Nephron progenitor cell (in vitro differentiated cells): Measurements from ENCODE around the gene SYNPO.

Source experiments
- DNase-seq: peaks from one replicate; pipeline ENCODE4 v3.0.0; 2021
- H3K27ac Mint-ChIP-seq: 2 replicates; pipeline ENCODE4 v1.8.0; 2021; ENCODE audit warnings: mild to moderate bottlenecking, moderate library complexity, mixed read lengths
- H3K27me3 Mint-ChIP-seq: 2 replicates; pipeline ENCODE4 v1.8.0; 2021; ENCODE audit warnings: mild to moderate bottlenecking, low read depth, mixed read lengths; ENCODE audit not compliant: poor library complexity
- H3K36me3 Mint-ChIP-seq: 2 replicates; pipeline ENCODE4 v1.8.0; 2021; ENCODE audit warnings: low read depth, mixed read lengths
- H3K4me1 Mint-ChIP-seq: 2 replicates; pipeline ENCODE4 v1.8.0; 2021; ENCODE audit warnings: mixed read lengths
- H3K4me3 Mint-ChIP-seq: 2 replicates; pipeline ENCODE4 v1.8.0; 2021; ENCODE audit warnings: mild to moderate bottlenecking, moderate library complexity, mixed read lengths
- H3K9me3 Mint-ChIP-seq: 2 replicates; pipeline ENCODE4 v1.8.0; 2021; ENCODE audit warnings: mild to moderate bottlenecking, moderate library complexity, mixed read lengths
- CTCF ChIP-seq: fragments of 200-600 bp; sonication (generic); IDR thresholded peaks from 2 replicates; pipeline ENCODE4 v1.5.0; 2021; ENCODE audit warnings: antibody characterized with exemption

SYNPO gene

GRCh38 chr5:150633429-150633828, 7.0 kb upstream of the SYNPO start:
- Mint-ChIP-seq H3K9me3 (no peaks in the 10 kb centered on the region), H3K27me3 (peaks cover 8% of the 10 kb centered on the region), H3K4me1 (peaks cover 38% of the 10 kb centered on the region), H3K36me3 (no peaks in the 10 kb centered on the region), H3K27ac (no peak overlapping the region), H3K4me3 (no peak overlapping the region)
- TF ChIP-seq CTCF, result no peak
- no peak for DNase-seq

GRCh38 chr5:150636391-150637244, 3.8 kb upstream of the SYNPO start:
- H3K27ac Mint-ChIP-seq, result peak overlapping the region; percentile 42
- H3K9me3 Mint-ChIP-seq, result no peaks in the 10 kb centered on the region
- H3K4me1 Mint-ChIP-seq, result peaks cover 57% of the 10 kb centered on the region
- H3K27me3 Mint-ChIP-seq, result peaks cover 8% of the 10 kb centered on the region
- DNase-seq, result no peak
- H3K36me3 Mint-ChIP-seq, result no peaks in the 10 kb centered on the region
- TF ChIP-seq CTCF, result no peak
- H3K4me3 Mint-ChIP-seq, result no peak overlapping the region

- Mint-ChIP-seq H3K36me3 (no peaks in the 10 kb centered on the region), H3K4me3 (no peak overlapping the region), H3K9me3 (no peaks in the 10 kb centered on the region), H3K4me1 (peaks cover 59% of the 10 kb centered on the region), H3K27me3 (peaks cover 8% of the 10 kb centered on the region), H3K27ac (peak overlapping the region; percentile 75)
- no peak for TF ChIP-seq CTCF
- DNase-seq, result peak; percentile 50
Measured at GRCh38 chr5:150637245-150638052, 3.0 kb upstream of the SYNPO start.

- Mint-ChIP-seq H3K4me1 (peaks cover 59% of the 10 kb centered on the region), H3K27ac (no peak overlapping the region)
- DNase-seq, result no peak
Measured at GRCh38 chr5:150638053-150638444, 2.4 kb upstream of the SYNPO start.

More at GRCh38 chr5:150638053-150638444, 2.4 kb upstream of the SYNPO start:
- TF ChIP-seq CTCF, result no peak
- Mint-ChIP-seq H3K27me3 (peaks cover 8% of the 10 kb centered on the region), H3K36me3 (no peaks in the 10 kb centered on the region), H3K4me3 (no peak overlapping the region), H3K9me3 (no peaks in the 10 kb centered on the region)
